GM23338 (cell line): ENCODE data around the gene PTP4A2. TPM values are rescaled to one million over a fixed set of nuclear protein-coding genes. Genes with fewer than 3 reads are reported as not detected.

Experiments
- ATAC-seq: fragments of 200-7000 bp; cut with Tn5 transposase; 3 replicates; pipeline ENCODE4 v1.9.1; 2020
- DNase-seq: peaks from one replicate; pipeline ENCODE4 v3.0.0-alpha.2; 2015; ENCODE audit warnings: low spot score
- H2AFZ ChIP-seq: fragments of 200-600 bp; sonication (generic); 2 replicates; pipeline ENCODE4 v1.8.0; 2016; ENCODE audit warnings: antibody characterized with exemption, mild to moderate bottlenecking, moderate library complexity
- H3F3A ChIP-seq: fragments of 200-600 bp; sonication (generic); replicated peaks from 2 replicates; pipeline ENCODE4 v1.8.0; 2017; ENCODE audit warnings: antibody characterized with exemption, mixed run types, low read depth
- H3K27ac ChIP-seq: fragments of 200-600 bp; sonication (generic); 2 replicates; pipeline ENCODE4 v1.6.1; 2016; ENCODE audit warnings: low read depth
- H3K27me3 ChIP-seq: fragments of 200-600 bp; sonication (generic); 2 replicates; pipeline ENCODE4 v1.8.0; 2016; ENCODE audit warnings: mild to moderate bottlenecking, mixed run types, moderate library complexity; ENCODE audit not compliant: insufficient read depth
- H3K36me3 ChIP-seq: fragments of 200-600 bp; sonication (generic); 2 replicates; pipeline ENCODE4 v1.8.0; 2016; ENCODE audit warnings: mild to moderate bottlenecking; ENCODE audit not compliant: insufficient read depth
- H3K4me1 ChIP-seq: fragments of 200-600 bp; sonication (generic); 2 replicates; pipeline ENCODE4 v1.8.0; 2016; ENCODE audit warnings: mild to moderate bottlenecking, moderate library complexity; ENCODE audit not compliant: insufficient read depth
- H3K4me2 ChIP-seq: fragments of 200-600 bp; sonication (generic); 2 replicates; pipeline ENCODE4 v1.7.1; 2017; ENCODE audit warnings: mixed run types
- H3K4me3 ChIP-seq: fragments of 200-600 bp; sonication (generic); 2 replicates; pipeline ENCODE4 v1.6.1; 2016; ENCODE audit warnings: mixed run types
- H3K79me2 ChIP-seq: fragments of 200-600 bp; sonication (generic); replicated peaks from 2 replicates; pipeline ENCODE4 v1.8.0; 2017; ENCODE audit warnings: mild to moderate bottlenecking; ENCODE audit not compliant: insufficient read depth
- H3K9me2 ChIP-seq: fragments of 200-600 bp; sonication (generic); 2 replicates; pipeline ENCODE4 v1.8.0; 2017; ENCODE audit not compliant: insufficient read depth
- H4K20me1 ChIP-seq: fragments of 200-600 bp; sonication (generic); replicated peaks from 2 replicates; pipeline ENCODE4 v1.8.0; 2017; ENCODE audit warnings: mild to moderate bottlenecking; ENCODE audit not compliant: insufficient read depth
- H3K27ac Mint-ChIP-seq: 2 replicates; pipeline ENCODE4 v1.8.0; 2020; ENCODE audit warnings: inconsistent platforms, mild to moderate bottlenecking, moderate library complexity, mixed read lengths
- H3K27me3 Mint-ChIP-seq: 3 replicates; pipeline ENCODE4 v1.8.0; 2022; ENCODE audit warnings: low read depth, mild to moderate bottlenecking, moderate library complexity, mixed read lengths, inconsistent platforms; ENCODE audit not compliant: insufficient read depth, poor library complexity
- H3K36me3 Mint-ChIP-seq: 3 replicates; pipeline ENCODE4 v1.8.0; 2021; ENCODE audit warnings: low read depth, mild to moderate bottlenecking, inconsistent platforms, moderate library complexity, mixed read lengths
- H3K4me1 Mint-ChIP-seq: 3 replicates; pipeline ENCODE4 v1.8.0; 2020; ENCODE audit warnings: mild to moderate bottlenecking, inconsistent platforms, mixed read lengths
- H3K4me3 Mint-ChIP-seq: 3 replicates; pipeline ENCODE4 v1.8.0; 2021; ENCODE audit warnings: moderate library complexity, mild to moderate bottlenecking, inconsistent platforms, mixed read lengths
- H3K9me3 Mint-ChIP-seq: 3 replicates; pipeline ENCODE4 v1.8.0; 2020; ENCODE audit warnings: moderate library complexity, mild to moderate bottlenecking, inconsistent platforms, mixed read lengths
- CTCF ChIP-seq, 2 experiments: fragments of 200-600 bp in 1 of 2; sonication (generic) in 1 of 2; conservative IDR thresholded peaks; 2 replicates each; pipeline versions ENCODE4 v1.5.1 to v1.6.1; 2016 to 2017; ENCODE audit warnings: antibody characterized with exemption in 2 of 2, low read depth in 2 of 2, mild to moderate bottlenecking in 2 of 2, moderate library complexity in 1 of 2
- ETS1 ChIP-seq: IDR thresholded peaks from 2 replicates; pipeline ENCODE4 v1.6.1; 2016; ENCODE audit warnings: antibody characterized with exemption
- EZH2 ChIP-seq: fragments of 200-600 bp; sonication (generic); IDR thresholded peaks from one replicate; pipeline ENCODE4 v1.8.0; 2017; ENCODE audit warnings: antibody characterized with exemption, mild to moderate bottlenecking, low read depth; ENCODE audit not compliant: unreplicated experiment
- JUNB ChIP-seq: IDR thresholded peaks from one replicate; pipeline ENCODE4 v1.6.1; 2016; ENCODE audit warnings: antibody characterized with exemption; ENCODE audit not compliant: unreplicated experiment
- NANOG ChIP-seq: IDR thresholded peaks from 2 replicates; pipeline ENCODE4 v1.6.1; 2016; ENCODE audit warnings: antibody characterized with exemption, borderline replicate concordance
- POLR2AphosphoS5 ChIP-seq: IDR thresholded peaks from 2 replicates; pipeline ENCODE4 v1.6.1; 2016; ENCODE audit warnings: antibody characterized with exemption, low read depth
- STAT1 ChIP-seq: IDR thresholded peaks from one replicate; pipeline ENCODE4 v1.6.1; 2016; ENCODE audit warnings: antibody characterized with exemption; ENCODE audit not compliant: unreplicated experiment
- ZNF114 ChIP-seq: fragments of 250-450 bp; sonication (Bioruptor Pico); IDR thresholded peaks from 2 replicates; pipeline ENCODE4 v1.5.0; 2020; ENCODE audit warnings: mild to moderate bottlenecking, moderate library complexity
- ZNF462 ChIP-seq: fragments of 250-450 bp; sonication (Bioruptor Pico); IDR thresholded peaks from 2 replicates; pipeline ENCODE4 v1.5.0; 2020; ENCODE audit warnings: mild to moderate bottlenecking, moderate library complexity
- polyA plus RNA-seq: library from polyadenylated mRNA; unstranded; fragments of >200 nt; fragmentation: Nextera tagmentation; extraction: Ambion mirVana; gene quantifications from 2 replicates; pipeline ENCODE4 v1.2.1, GENCODE V29; 2016
- total RNA-seq: library from RNA; depleted of rRNA; stranded (reverse); fragments of >200 nt; shearing (Covaris generic); gene quantifications from 2 replicates; pipeline ENCODE4 v1.2.3, GENCODE V29; 2014

PTP4A2 gene
- total and polyA plus RNA-seq, 2 experiments from 2014 or later = 153 to 260 TPM

GRCh38 chr1:31862071-31862470 is 76.1 kb downstream of the PTP4A2 start (continued):
- TF ChIP-seq ZNF114 (CRISPR knock-in tag) (no peak), ZNF462 (CRISPR knock-in tag) (no peak)

DNA sequence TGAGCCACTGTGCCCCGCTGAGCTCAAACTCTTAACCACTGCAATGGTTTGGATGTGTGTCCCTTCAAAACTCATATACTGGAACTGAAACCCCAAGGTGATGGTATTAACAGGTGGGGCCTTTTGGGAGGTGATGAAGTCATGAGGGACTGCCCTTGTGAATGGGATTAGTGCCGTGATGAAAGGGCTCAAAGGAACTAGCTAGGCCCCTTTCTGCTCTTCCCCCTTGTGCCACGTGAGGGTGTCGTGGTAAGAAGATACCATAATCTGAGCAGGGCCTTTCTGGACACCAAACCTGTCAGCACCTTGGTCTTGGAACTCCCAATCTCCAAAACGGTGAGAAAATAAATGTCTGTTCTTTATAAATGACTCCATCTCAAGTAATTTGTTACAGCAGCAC is 76.8 kb downstream of the PTP4A2 start:
- Mint-ChIP-seq H3K27me3 (peaks cover 6% of the 10 kb centered on the region), H3K36me3 (no peaks in the 10 kb centered on the region), H3K4me1 (no peaks in the 10 kb centered on the region), H3K4me3 (no peak overlapping the region), H3K9me3 (no peaks in the 10 kb centered on the region), H3K27ac (no peak overlapping the region)
- Histone ChIP-seq H3K79me2 (no peaks in the 10 kb centered on the region), H2AFZ (no peak overlapping the region), H3K4me2 (no peak overlapping the region), H3K36me3 (no peaks in the 10 kb centered on the region), H4K20me1 (no peaks in the 10 kb centered on the region), H3K4me3 (no peak overlapping the region), H3F3A (no peaks in the 10 kb centered on the region), H3K27ac (no peak overlapping the region), H3K27me3 (no peaks in the 10 kb centered on the region), H3K9me2 (no peaks in the 10 kb centered on the region), H3K4me1 (no peaks in the 10 kb centered on the region)
- ATAC-seq = no peak
- DNase-seq = no peak
- TF ChIP-seq POLR2AphosphoS5 (no peak), JUNB (no peak), CTCF (conservative IDR thresholded peaks at IDR 0.05; ENCODE audit: low read depth in 2 of 2) (peak in 1 of 2 experiments; percentile 40; a peak in 2 of 4 replicates), ETS1 (no peak), NANOG (no peak), EZH2 (no peak), STAT1 (no peak)
